H4 (cell line): ENCODE data around the gene SLC16A11. TPM values are rescaled to one million over a fixed set of nuclear protein-coding genes. Genes with fewer than 3 reads are reported as not detected.
"Not testable (repeated sequence)": the region's sequence is repeated elsewhere in the genome, so short reads cannot be mapped to it uniquely, and the experiment has no call there.

Experiments
- DNase-seq: peaks from one replicate; pipeline ENCODE4 v3.0.0-alpha.2; 2015; ENCODE audit warnings: low spot score
- total RNA-seq: library from RNA; depleted of rRNA; stranded (reverse); fragments of >200 nt; shearing (Covaris generic); gene quantifications from 2 replicates; pipeline ENCODE4 v1.2.3, GENCODE V29; 2014; rRNA removed

The SLC16A11 gene
- total RNA-seq, 1 experiment from 2014 or later = not detected

DNA sequence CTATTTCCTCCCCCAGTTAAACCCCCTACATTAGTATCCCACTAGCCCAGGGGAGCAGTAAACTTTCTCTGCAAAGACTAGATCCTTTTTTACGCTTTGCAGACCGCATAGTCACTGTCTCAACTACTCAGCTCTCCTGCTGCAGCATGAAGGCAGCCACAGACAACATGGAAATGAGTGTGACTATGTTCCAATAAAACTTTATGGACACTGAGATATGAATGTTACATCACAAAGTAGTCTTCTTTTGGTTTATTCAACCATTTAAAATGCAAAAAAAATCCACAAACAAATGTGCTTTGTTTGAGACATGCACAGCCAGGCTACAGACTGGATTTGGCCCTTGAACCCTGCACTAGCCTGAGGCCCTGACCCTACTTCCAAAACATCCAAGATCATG, 33.4 kb downstream of the SLC16A11 start:
- no peak for DNase-seq

DNA sequence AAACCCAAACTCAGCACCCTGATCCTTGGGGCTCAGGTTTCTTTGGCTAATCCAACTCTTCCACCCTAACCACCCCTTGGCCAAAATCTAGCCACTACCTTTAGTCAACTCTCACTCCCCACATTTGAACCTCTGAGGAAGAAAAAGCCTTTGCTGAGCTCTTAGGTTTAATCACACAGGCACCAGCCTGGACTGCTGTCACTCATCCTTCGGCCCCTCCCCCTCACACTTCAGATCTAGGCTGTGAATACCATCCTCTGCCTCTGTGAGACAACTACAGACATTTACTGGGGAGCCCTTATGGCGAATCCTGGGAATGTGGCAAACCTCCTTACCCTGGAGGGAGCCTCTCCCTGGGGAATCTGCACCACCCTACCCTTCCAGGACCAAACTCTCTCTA, 36.7 kb downstream of the SLC16A11 start:
- DNase-seq = no peak

DNA sequence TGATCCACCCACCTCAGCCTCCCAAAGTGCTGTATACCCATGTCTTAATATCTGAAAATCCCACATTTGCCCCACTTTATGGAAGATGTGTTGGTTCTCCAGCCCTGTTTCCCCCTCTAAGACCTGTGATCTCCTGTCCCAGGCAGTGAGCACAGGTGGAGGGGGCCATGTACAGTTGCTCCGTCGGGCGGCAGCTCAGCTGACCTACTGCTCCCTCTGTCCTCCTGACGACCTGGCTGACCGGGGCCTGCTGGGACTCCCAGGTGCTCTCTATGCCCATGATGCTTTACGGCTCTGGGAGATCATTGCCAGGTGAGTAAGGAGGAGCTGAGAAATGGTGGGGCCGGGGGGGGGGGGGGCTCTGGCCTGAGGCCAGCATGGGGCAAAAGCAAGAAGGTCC, 38.2 kb downstream of the SLC16A11 start:
- DNase-seq = no peak

DNA sequence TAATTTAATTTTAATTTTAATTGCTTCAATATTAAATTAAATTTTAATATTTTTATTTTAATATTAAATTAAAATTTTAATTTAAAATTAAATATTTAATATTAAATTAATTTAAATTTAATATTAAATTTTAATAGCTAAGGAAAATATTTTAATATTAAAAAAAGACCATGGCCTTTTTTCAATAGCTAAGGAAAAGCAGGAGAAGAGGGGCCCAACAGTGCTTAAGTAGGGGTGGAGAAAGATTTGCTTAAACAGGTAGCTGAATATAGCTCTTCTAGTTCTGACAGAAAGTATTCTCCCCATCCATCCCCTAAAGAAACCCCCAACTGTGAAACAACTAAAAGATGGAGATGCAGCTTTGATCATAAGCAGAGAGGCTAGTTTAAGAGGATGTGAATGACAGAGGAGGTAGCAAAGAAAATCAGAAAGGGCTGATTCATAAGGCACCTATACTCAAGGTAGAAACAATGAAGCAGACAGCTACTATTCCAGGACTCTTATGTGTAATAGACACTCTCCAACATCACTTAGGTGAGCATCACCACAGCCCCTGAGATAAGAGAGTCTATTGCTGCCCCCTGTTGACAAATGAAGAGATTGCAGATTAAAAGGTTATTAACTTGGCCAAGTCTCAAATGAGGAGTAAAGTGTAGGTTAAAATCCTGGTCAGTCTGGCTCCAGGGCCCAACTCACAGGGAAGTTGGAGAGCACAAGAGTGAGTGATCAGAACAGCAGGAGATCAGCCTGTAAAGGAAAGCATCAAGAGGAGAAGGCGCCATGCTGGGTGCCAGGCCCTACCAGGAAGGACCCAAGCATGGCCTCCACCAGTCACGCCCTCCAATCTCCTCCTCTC, 39.3 kb downstream of the SLC16A11 start:
- DNase-seq = peak; percentile 48

DNA sequence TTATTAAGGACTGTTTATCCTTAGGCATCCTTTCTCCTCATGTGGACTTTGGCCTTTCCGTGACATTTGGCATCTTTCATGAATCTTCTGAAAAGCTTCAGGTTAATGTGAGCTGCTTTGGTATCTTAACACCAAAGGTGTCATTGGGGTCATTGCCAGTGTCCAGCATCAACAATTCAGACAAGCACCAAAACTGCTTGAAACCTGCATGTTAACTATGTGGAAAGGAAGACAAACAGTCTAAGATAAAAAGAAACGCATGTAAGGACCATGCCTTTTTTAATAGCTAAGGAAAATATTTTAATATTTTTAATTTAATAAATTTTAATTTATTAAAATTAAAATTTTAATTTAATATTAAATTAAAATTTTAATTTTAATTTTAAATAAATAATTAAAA, 40.1 kb downstream of the SLC16A11 start:
- no peak for DNase-seq

DNA sequence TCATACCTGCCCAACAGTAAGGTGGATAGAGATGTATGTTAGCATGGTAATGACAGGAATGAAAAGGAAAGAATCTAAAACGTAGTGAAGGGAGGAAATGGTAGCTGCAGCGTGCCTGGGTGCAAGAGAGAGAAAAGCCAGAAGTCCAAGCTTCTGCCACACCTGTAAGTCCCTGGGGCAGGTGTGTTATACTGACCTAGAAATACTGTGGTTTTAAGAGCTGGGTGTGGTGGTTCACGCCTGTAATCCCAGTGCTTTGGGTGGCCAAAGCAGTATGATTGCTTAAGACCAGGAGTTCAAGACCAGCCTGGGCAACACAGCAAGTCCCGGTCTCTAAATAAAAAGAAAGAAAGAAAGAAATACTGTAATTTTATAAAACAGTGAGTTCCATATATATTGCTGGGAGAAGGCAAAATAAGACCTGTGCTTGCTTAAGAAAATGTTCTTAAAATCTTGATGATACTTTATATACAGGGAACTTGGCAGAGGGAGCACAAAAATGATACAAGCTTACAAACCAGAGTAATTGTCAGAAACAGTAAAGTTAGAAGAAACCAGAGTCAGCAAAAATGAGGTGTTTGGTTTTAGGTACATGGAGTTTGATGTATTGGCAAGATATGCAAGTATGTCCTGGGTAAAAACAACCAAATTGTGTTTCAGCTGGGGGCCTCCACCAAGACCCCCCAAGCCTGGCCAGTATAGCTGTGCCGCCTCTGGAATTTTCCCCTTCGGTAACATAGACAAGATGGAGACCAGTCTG, 41.4 kb downstream of the SLC16A11 start:
- no peak for DNase-seq

DNA sequence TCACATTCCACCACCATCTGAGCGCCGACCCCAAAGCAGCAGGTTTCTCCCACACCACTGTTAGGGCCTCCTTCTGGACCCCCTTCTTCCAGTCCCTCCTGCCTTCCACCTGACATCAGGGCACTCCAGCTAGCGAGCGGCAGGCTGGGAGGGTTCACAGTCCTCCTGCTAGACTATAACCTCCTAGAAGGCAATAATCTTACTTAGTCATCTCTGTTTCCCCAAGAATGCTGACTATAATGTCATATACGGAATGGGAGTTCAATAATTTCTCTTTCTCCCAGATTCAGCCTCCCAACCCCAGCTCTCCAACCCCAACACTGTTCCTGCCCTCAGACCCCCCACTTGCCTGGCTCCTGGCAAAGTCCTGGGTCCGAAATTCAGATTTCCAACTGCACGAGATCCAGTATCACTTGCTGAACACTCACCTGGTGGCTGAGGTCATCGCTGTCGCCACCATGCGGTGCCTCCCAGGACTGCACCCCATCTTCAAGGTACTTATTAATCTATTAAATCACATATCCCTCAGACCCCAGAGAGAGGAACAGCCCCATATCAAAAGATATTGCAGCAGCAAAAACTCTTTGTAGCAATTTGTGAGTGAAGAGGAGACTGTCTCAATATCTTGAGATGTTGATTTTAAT, 42.5 kb downstream of the SLC16A11 start:
- no peak for DNase-seq

DNA sequence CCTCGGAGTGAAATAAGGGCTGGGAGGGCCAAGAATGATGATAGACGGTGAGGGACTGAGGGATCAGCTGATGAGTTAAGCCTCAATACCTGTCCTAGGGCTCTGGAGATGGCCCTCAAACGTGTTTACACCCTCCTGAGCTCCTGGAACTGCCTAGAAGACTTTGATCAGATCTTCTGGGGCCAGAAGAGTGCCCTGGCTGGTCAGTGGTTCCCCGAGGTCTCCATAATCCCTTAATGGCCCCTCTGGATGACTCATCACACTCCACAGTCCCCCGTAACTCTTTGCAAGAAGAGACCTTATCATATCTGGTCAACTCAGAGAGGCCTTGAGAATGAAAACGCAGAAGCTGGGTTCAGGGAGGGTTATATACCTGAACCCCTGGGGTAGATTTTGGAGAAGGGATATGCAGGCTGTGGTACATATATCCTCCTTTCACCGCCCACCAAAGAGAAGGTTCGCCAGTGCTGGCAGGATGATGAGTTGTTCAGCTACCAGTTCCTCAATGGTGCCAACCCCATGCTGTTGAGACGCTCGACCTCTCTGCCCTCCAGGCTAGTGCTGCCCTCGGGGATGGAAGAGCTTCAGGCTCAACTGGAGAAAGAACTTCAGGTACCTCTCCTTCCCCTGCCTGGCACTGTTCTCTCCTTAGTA, 44.9 kb downstream of the SLC16A11 start:
- no peak for DNase-seq

DNA sequence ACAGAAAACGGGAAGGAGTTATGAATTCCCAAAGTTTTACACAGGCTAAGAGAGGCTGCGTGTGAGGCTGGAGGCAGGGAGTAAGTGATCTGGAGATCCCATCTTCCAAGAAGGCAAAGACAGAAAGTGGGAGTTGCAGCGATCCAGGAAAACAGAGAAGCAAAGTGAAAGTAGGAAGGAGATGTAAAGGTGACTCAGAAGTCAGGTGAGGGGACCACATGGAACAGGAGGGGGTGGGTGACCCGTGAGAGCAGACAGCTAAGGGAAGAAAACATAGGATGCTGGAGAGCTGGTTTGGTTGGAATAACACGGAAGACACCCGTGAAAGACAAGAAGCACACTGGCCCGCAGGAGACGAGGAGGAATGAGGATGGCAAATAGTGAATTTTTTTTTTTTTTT, 46.7 kb downstream of the SLC16A11 start:
- no peak for DNase-seq

DNA sequence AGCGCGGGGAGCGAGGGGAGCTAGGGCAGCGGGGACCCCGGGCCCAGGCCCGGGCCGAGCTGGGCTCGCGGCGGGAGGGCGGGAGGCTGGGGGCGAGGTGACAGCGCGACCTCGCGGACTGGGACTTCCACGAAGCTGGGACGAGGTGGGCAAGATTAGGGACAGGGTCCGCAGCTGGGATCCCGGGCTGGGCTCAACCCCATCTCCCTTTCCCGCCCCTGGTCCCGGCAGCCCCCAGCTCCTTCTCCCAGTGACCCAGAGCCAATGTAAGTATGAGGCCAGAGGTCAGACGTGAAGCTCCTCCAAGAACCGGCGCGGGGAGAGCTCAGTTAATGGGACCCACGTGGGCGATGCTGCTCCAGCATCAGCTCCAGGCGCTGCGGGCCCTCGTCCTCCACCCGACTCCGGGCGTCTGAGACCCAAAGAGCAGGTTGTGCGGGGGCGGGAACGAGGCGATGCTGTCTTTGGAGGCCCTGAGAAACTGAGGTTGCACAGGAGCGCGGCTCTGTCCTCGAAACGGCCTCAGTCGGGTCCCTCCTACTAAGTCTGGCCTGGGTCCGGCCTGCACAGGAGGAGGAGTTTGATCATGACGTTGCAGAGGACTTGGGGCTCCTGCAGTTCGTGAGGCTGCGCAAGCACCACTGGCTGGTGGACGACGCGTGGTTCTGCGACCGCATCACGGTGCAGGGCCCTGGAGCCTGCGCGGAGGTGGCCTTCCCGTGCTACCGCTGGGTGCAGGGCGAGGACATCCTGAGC, 47.5 kb downstream of the SLC16A11 start:
- no peak for DNase-seq

DNA sequence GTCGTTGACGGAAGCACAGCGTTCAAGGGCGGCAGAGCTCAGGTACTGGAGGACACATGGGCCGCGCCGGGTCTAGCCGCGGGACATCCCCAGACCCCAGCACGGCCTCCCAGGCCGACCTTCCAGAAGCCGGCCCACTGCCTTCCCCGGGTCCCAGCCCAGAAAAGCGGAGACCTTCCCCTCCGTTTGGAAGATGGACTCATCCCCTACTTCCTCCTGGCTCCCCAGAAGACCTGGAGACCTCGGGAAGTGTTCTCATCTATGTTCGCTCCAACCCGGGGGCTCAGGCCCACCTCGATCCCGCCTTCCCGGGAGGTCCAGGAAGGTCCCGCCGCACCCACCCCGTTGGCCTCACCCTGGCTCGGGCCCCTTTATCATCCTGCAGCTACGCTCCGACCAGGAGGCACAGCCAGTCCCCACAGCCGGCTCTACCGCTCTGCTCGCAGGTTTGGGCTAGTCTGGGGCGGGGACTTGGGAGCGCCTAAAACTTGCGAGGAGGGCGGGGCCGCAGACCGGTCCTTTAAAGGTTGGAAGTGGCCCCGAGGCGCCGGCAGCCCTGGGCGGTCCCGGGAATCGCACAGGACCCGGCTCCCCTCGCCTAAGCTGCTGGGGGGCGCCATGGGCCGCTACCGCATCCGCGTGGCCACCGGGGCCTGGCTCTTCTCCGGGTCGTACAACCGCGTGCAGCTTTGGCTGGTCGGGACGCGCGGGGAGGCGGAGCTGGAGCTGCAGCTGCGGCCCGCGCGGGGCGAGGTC, 48.2 kb downstream of the SLC16A11 start, which contains the start of gene ALOX12:
ALOX12 (plus strand) TSS at position 550 of the 756 bp plus-strand sequence; CDS start at position 619, 69 bp downstream.
- DNase-seq = no peak

DNA sequence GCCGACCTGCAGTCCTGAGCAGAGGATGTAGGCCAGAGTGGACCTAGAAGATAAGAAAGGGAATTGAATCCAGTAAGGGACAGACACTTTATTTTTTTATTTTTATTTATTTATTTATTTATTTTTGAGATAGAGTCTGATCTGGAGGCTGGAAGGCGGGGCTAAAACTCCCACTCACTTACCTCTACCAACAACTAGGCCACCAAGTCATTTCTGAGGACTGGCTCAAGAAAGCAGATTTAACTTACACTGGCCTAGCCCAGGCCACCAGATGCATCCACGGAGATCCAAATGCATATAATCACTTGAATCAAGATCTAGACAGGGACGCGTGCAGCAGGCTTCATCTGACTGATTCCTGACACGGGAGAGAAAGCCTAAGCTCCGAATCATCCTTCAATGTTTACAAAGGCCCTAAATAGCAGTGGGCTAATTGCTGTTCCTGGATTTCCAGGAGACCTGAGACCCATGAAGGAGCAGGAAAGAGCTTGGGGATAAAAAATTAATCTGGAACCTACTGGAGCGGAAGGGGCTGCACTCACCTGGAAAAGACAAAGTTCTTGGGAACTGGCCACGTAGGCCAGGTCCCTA, 49.1 kb downstream of the SLC16A11 start:
- no peak for DNase-seq

DNA sequence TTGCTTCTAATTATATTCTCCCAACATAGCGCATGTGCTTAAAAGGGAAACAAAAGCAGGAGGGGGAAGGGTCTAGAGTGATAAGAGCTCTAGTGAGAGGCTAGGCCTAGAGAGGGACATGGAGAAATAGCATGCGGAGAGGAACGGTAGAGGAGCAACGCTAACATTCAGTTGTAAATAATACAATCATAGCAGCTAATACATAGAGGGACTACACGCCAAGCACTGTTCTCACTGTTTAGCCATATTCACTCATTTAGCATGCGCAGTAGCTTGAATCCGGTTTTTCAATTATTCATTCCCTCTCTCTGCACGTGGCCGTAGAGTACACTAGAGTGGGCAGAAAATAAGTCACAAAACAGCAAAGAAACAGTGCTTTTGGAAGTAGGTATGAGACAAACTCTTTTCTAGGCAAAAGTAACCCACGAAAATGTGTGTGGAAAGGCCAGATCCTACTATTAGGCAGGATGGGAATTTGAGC, 49.7 kb downstream of the SLC16A11 start:
- no peak for DNase-seq

DNA sequence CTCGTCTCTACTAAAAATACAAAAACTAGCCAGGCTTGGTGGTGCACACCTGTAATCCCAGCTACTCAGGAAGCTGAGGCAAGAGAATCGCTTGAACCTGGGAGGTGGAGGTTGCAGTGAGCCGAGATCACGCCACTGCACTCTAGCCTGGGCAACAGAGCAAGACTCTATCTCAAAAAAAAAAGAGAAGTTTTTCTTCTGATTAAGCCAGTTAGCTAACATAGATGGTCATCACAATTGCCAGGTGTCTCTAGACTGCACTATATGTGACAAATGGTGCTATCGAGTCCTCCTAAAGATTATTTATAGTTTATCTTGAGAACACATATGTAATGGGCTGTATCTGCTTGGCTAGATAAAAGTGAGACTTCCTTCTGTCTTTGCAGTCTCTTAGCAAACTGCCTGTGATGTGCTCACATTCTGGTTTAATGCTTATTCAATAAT, 50.3 kb downstream of the SLC16A11 start:
- DNase-seq = not testable (repeated sequence)

Other genes starting within 250 kb of the SLC16A11 start
- not detected in 2 replicates for gene TEKT1, start 212.4 kb downstream of the SLC16A11 start, total RNA-seq
- not detected in 2 replicates for gene ALOX12, start 48.0 kb downstream of the SLC16A11 start, total RNA-seq
- 166 and 188 TPM in 2 replicates for gene RNASEK, start 31.5 kb downstream of the SLC16A11 start, total RNA-seq
- gene BCL6B, start 21.0 kb downstream of the SLC16A11 start, total RNA-seq = not detected in 2 replicates
- gene SLC16A13, start 8.1 kb downstream of the SLC16A11 start, total RNA-seq = 0.77 TPM in 1 of 2 replicates, not detected in the other
- not detected in 2 replicates for gene CLEC10A, start 36.2 kb upstream of the SLC16A11 start, total RNA-seq
- 0.10 TPM in 1 of 2 replicates, not detected in the other for gene ASGR2, start 70.7 kb upstream of the SLC16A11 start, total RNA-seq
- gene ASGR1, start 135.3 kb upstream of the SLC16A11 start, total RNA-seq = 1.4 TPM in 1 of 2 replicates, not detected in the other
- 2.3 and 3.9 TPM in 2 replicates for gene DLG4, start 175.7 kb upstream of the SLC16A11 start, total RNA-seq
- 118 and 161 TPM in 2 replicates for gene ACADVL, start 175.8 kb upstream of the SLC16A11 start, total RNA-seq
- gene DVL2, start 190.4 kb upstream of the SLC16A11 start, total RNA-seq = 24.8 and 36.1 TPM in 2 replicates
- gene PHF23, start 195.4 kb upstream of the SLC16A11 start, total RNA-seq = 37.5 and 45.3 TPM in 2 replicates
- 396 and 471 TPM in 2 replicates for gene GABARAP, start 198.4 kb upstream of the SLC16A11 start, total RNA-seq
- 18.2 and 19.8 TPM in 2 replicates for gene CTDNEP1, start 207.6 kb upstream of the SLC16A11 start, total RNA-seq
- 25.1 and 30.0 TPM in 2 replicates for gene ELP5, start 208.1 kb upstream of the SLC16A11 start, total RNA-seq
- gene CLDN7, start 218.4 kb upstream of the SLC16A11 start, total RNA-seq = not detected in 2 replicates
- gene SLC2A4, start 237.6 kb upstream of the SLC16A11 start, total RNA-seq = 0.17 and 0.23 TPM in 2 replicates